ENCODE measurements around the gene NDRG3. TPM values are rescaled to one million over a fixed set of nuclear protein-coding genes. Genes with fewer than 3 reads are reported as not detected.
"Not testable (repeated sequence)": the region's sequence is repeated elsewhere in the genome, so short reads cannot be mapped to it uniquely, and the experiment has no call there.

The NDRG3 gene
- total and polyA plus RNA-seq, 2 of the 4 experiments (the other 2 are of a cell fraction), result 24.8 to 34.2 TPM

GRCh38 chr20:36638876-36639400, 107.0 kb downstream of the NDRG3 start:
- dilution Hi-C loops (cut with HindIII; ENCODE audit: low sequenced_read_pairs, unreplicated experiment); POLR2A ChIA-PET (ENCODE audit: unreplicated experiment); H3K9ac ChIP-seq (ENCODE audit: low read depth, low read length); H3K4me2 ChIP-seq (ENCODE audit: low read depth, low read length); ATAC-seq (ENCODE audit: low read depth); DNase-seq; H2AK9ac ChIP-seq (replicated peaks; ENCODE audit: low read depth, low read length, poor library complexity); in situ Hi-C loops (cut with MboI; ENCODE audit: low sequenced_read_pairs); CTCF ChIA-PET; H3K23ac ChIP-seq (ENCODE audit: low read depth, low read length); H3K4me1 ChIP-seq (ENCODE audit: control insufficient read depth, insufficient read depth, low read length); H3K18ac ChIP-seq (ENCODE audit: low read depth, low read length); H3K4me3 ChIP-seq (ENCODE audit: insufficient read depth, low read depth, low read length); H3K27me3 ChIP-seq (ENCODE audit: control insufficient read depth, insufficient read depth, low read length); H3K36me3 ChIP-seq (ENCODE audit: control insufficient read depth, insufficient read depth, low read length); H2AFZ ChIP-seq (replicated peaks; ENCODE audit: low read length, poor library complexity); H2AK5ac ChIP-seq (ENCODE audit: low read depth, low read length); H3K79me1 ChIP-seq (ENCODE audit: low read depth in 1 of 2, low read length in 2 of 2); H2BK20ac ChIP-seq (ENCODE audit: low read depth, low read length); H3K27ac ChIP-seq (ENCODE audit: insufficient read depth, low read length); H2BK15ac ChIP-seq (ENCODE audit: low read depth, low read length); H4K20me1 ChIP-seq (ENCODE audit: insufficient read depth, low read length); H3K9me1 ChIP-seq (ENCODE audit: insufficient read depth, low read length); intact Hi-C loops (cut with micrococcal nuclease); H4K91ac ChIP-seq (ENCODE audit: insufficient read depth, low read depth, low read length); H3K56ac ChIP-seq (ENCODE audit: extremely low read depth, insufficient read depth, low read length); H3K9me3 ChIP-seq (ENCODE audit: control insufficient read depth, insufficient read depth, low read length); H2BK5ac ChIP-seq (ENCODE audit: low read depth, low read length, poor library complexity, severe bottlenecking); H2BK120ac ChIP-seq (ENCODE audit: low read depth, low read length); H3K14ac ChIP-seq (replicated peaks; ENCODE audit: low read depth, low read length); H4K5ac ChIP-seq (ENCODE audit: low read depth, low read length); BruUV-seq (replicated peaks); H4K8ac ChIP-seq (ENCODE audit: low read depth in 2 of 2, low read length in 2 of 2); H3K4ac ChIP-seq (ENCODE audit: low read depth, low read length): not testable (repeated sequence)
- 78% methylated on average over 4 of the region's 12 CpGs; no CpG with 5 or more reads in 1 of the 2 experiments for WGBS, 2 experiments (ENCODE audit: extremely low coverage in 2 of 2, insufficient read length in 1 of 2)
